Hepatocyte (in vitro differentiated cells): Measurements from ENCODE around the gene ATP2B1. TPM values are rescaled to one million over a fixed set of nuclear protein-coding genes. Genes with fewer than 3 reads are reported as not detected.
A peak's percentile ranks its signal among the peaks of the same experiment; 100 is the strongest.

Experiments
- DNase-seq: peaks from one replicate; pipeline ENCODE4 v3.0.0-alpha.2; 2016; ENCODE audit warnings: low spot score
- H2AFZ ChIP-seq: fragments of 200-600 bp; sonication (generic); 2 replicates; pipeline ENCODE4 v1.6.0; 2016; ENCODE audit warnings: antibody characterized with exemption, mild to moderate bottlenecking
- H3K27ac ChIP-seq: fragments of 200-600 bp; sonication (generic); 2 replicates; pipeline ENCODE4 v1.5.1; 2016; ENCODE audit warnings: mild to moderate bottlenecking
- H3K27me3 ChIP-seq: fragments of 200-600 bp; sonication (generic); 2 replicates; pipeline ENCODE4 v1.6.1; 2016
- H3K36me3 ChIP-seq: fragments of 200-600 bp; sonication (generic); replicated peaks from 2 replicates; pipeline ENCODE4 v1.5.1; 2016; ENCODE audit warnings: low read depth; ENCODE audit not compliant: insufficient read depth
- H3K4me1 ChIP-seq: fragments of 200-600 bp; sonication (generic); 2 replicates; pipeline ENCODE4 v1.5.1; 2016; ENCODE audit warnings: mild to moderate bottlenecking, moderate library complexity; ENCODE audit not compliant: insufficient read depth
- H3K4me2 ChIP-seq: fragments of 200-600 bp; sonication (generic); 2 replicates; pipeline ENCODE4 v1.6.0; 2016
- H3K4me3 ChIP-seq: fragments of 200-600 bp; sonication (generic); 2 replicates; pipeline ENCODE4 v1.5.1; 2016; ENCODE audit warnings: mild to moderate bottlenecking
- H3K79me2 ChIP-seq: fragments of 200-600 bp; sonication (generic); 2 replicates; pipeline ENCODE4 v1.6.0; 2017; ENCODE audit warnings: mild to moderate bottlenecking
- H3K9me2 ChIP-seq: fragments of 200-600 bp; sonication (generic); replicated peaks from 2 replicates; pipeline ENCODE4 v1.6.0; 2017; ENCODE audit warnings: mild to moderate bottlenecking; ENCODE audit not compliant: insufficient read depth
- H3K9me3 ChIP-seq: fragments of 200-600 bp; sonication (generic); 2 replicates; pipeline ENCODE4 v1.5.1; 2016; ENCODE audit warnings: low read depth, mild to moderate bottlenecking
- H4K20me1 ChIP-seq: fragments of 200-600 bp; sonication (generic); 2 replicates; pipeline ENCODE4 v1.6.0; 2016; ENCODE audit warnings: mild to moderate bottlenecking; ENCODE audit not compliant: insufficient read depth, poor library complexity, severe bottlenecking
- CTCF ChIP-seq: fragments of 200-600 bp; sonication (generic); IDR thresholded peaks from 2 replicates; pipeline ENCODE4 v1.5.1; 2016; ENCODE audit warnings: antibody characterized with exemption, mild to moderate bottlenecking; ENCODE audit not compliant: poor library complexity
- EZH2 ChIP-seq: fragments of 200-600 bp; sonication (generic); IDR thresholded peaks from 2 replicates; pipeline ENCODE4 v1.6.1; 2016; ENCODE audit warnings: antibody characterized with exemption, mild to moderate bottlenecking, borderline replicate concordance
- EZH2phosphoT487 ChIP-seq: fragments of 200-600 bp; sonication (generic); IDR thresholded peaks from one replicate; pipeline ENCODE4 v1.6.1; 2018; ENCODE audit warnings: antibody characterized with exemption, mild to moderate bottlenecking, low read depth, moderate library complexity; ENCODE audit not compliant: unreplicated experiment, severe bottlenecking
- WGBS: methylation state at CpG from one replicate; pipeline ENCODE4 v1.1.6; 2016; ENCODE audit warnings: low lambda C conversion rate; ENCODE audit errors: missing lambda C conversion rate; 5-methylcytosine and 5-hydroxymethylcytosine counted together
- polyA plus RNA-seq: library from polyadenylated mRNA; unstranded; fragments of >200 nt; fragmentation: Nextera tagmentation; extraction: Ambion mirVana; gene quantifications from 2 replicates; pipeline ENCODE4 v1.2.1, GENCODE V29; 2016
- total RNA-seq: library from RNA; depleted of rRNA; stranded (reverse); fragments of >200 nt; gene quantifications from 2 replicates; pipeline ENCODE4 v1.2.3, GENCODE V29; 2014

Gene ATP2B1
- total and polyA plus RNA-seq, 2 experiments from 2014 or later, result 52.2 to 67.2 TPM

- WGBS, result 45% methylated on average over 2 of the region's 2 CpGs
- DNase-seq, result peak; percentile 28
- H3K4me1 ChIP-seq, result peaks cover 13% of the 10 kb centered on the region
- no peak overlapping the region for H3K27ac ChIP-seq
- H3K27me3 ChIP-seq, result no peaks in the 10 kb centered on the region
- no peaks in the 10 kb centered on the region for H3K9me3 ChIP-seq
- no peak overlapping the region for H2AFZ ChIP-seq
- H3K4me3 ChIP-seq, result no peak overlapping the region
- H3K79me2 ChIP-seq, result no peaks in the 10 kb centered on the region
- H3K9me2 ChIP-seq, result no peaks in the 10 kb centered on the region
- no peaks in the 10 kb centered on the region for H4K20me1 ChIP-seq
- no peak for TF ChIP-seq EZH2phosphoT487
- no peak for TF ChIP-seq EZH2
- no peak for TF ChIP-seq CTCF
- no peaks in the 10 kb centered on the region for H3K36me3 ChIP-seq
- no peak overlapping the region for H3K4me2 ChIP-seq
Observed at GRCh38 chr12:89574736-89575208, 133.9 kb downstream of the ATP2B1 start.

- no peak overlapping the region for H2AFZ ChIP-seq
- DNase-seq, result no peak
- TF ChIP-seq CTCF, result no peak
- no peak for TF ChIP-seq EZH2phosphoT487
- no peak for TF ChIP-seq EZH2
- no peaks in the 10 kb centered on the region for H3K36me3 ChIP-seq
- no peaks in the 10 kb centered on the region for H3K79me2 ChIP-seq
- H3K27ac ChIP-seq, result no peak overlapping the region
- peaks cover 13% of the 10 kb centered on the region for H3K4me1 ChIP-seq
- WGBS, result 76% methylated on average over 5 of the region's 5 CpGs
- H3K4me2 ChIP-seq, result no peak overlapping the region
- H3K27me3 ChIP-seq, result no peaks in the 10 kb centered on the region
- no peaks in the 10 kb centered on the region for H4K20me1 ChIP-seq
- no peaks in the 10 kb centered on the region for H3K9me2 ChIP-seq
- H3K9me3 ChIP-seq, result no peaks in the 10 kb centered on the region
- no peak overlapping the region for H3K4me3 ChIP-seq
Observed at GRCh38 chr12:89573051-89573810, 135.4 kb downstream of the ATP2B1 start.

- Histone ChIP-seq H3K4me2 (no peak overlapping the region), H3K79me2 (no peaks in the 10 kb centered on the region), H3K9me3 (no peaks in the 10 kb centered on the region), H3K27me3 (no peaks in the 10 kb centered on the region), H3K9me2 (no peaks in the 10 kb centered on the region), H3K27ac (no peak overlapping the region), H2AFZ (no peak overlapping the region), H3K4me1 (peaks cover 13% of the 10 kb centered on the region), H3K4me3 (no peak overlapping the region), H4K20me1 (no peaks in the 10 kb centered on the region), H3K36me3 (no peaks in the 10 kb centered on the region)
- WGBS, result 93% methylated on average over 4 of the region's 4 CpGs
- no peak for TF ChIP-seq EZH2
- TF ChIP-seq EZH2phosphoT487, result no peak
- no peak for TF ChIP-seq CTCF
- no peak for DNase-seq
Observed at GRCh38 chr12:89571491-89572195, 137.0 kb downstream of the ATP2B1 start.
